A673 (cell line): ENCODE data around the gene LINC01488.

ENCODE experiments used
- EZH2 ChIP-seq: fragments of 200-600 bp; sonication (generic); IDR thresholded peaks from 2 replicates; pipeline ENCODE4 v1.6.1; 2017; ENCODE audit warnings: borderline replicate concordance, low read depth, mild to moderate bottlenecking, mixed read lengths, antibody characterized with exemption, low read length; ENCODE audit not compliant: poor library complexity, severe bottlenecking
- TF ChIP-seq, protein P1 (sequence below): fragments of 300-800, 200-600 bp; sonication (generic); conservative IDR thresholded peaks from 2 replicates; pipeline ENCODE4 v1.5.1; 2017; ENCODE audit warnings: low read depth, mild to moderate bottlenecking, antibody characterized with exemption, low read length, moderate library complexity, mixed read lengths

DNA sequence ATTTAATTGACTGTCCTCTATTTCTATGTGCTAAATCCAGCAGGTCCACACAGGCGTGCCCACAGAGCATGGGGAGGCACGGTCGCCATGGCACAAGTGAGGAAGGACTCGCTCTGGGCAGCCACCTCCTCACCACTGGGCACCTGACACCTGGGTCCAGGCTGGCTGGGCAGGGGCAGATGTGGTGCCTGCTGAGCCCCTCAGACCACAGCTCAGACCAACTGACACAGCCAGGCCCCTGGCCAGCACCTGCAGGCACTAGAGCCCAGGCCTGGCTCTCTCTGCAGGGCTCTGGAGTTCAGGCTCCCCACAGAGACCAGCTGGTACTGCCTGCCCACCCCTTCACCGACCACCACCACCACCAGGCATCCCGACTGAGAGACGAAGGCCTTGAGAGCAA lies 27.9 kb downstream of the LINC01488 start:
- TF ChIP-seq, protein P1, sequence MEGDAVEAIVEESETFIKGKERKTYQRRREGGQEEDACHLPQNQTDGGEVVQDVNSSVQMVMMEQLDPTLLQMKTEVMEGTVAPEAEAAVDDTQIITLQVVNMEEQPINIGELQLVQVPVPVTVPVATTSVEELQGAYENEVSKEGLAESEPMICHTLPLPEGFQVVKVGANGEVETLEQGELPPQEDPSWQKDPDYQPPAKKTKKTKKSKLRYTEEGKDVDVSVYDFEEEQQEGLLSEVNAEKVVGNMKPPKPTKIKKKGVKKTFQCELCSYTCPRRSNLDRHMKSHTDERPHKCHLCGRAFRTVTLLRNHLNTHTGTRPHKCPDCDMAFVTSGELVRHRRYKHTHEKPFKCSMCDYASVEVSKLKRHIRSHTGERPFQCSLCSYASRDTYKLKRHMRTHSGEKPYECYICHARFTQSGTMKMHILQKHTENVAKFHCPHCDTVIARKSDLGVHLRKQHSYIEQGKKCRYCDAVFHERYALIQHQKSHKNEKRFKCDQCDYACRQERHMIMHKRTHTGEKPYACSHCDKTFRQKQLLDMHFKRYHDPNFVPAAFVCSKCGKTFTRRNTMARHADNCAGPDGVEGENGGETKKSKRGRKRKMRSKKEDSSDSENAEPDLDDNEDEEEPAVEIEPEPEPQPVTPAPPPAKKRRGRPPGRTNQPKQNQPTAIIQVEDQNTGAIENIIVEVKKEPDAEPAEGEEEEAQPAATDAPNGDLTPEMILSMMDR = no peak
- TF ChIP-seq EZH2 = no peak
